K562 (cell line): ENCODE measurements around the gene TTLL8. TPM values are rescaled to one million over a fixed set of nuclear protein-coding genes. Genes with fewer than 3 reads are reported as not detected.

Experiments
- MED1 ChIP-seq: sonication (generic); formaldehyde crosslinking; IDR thresholded peaks from 2 replicates; pipeline ENCODE4 v1.8.1; 2023; ENCODE audit warnings: missing genetic modification reagents, borderline replicate concordance
- PHB ChIP-seq: fragments of 250-450 bp; sonication (Bioruptor Pico); IDR thresholded peaks from 2 replicates; pipeline ENCODE4 v1.5.0; 2021
- TCFL5 ChIP-seq: fragments of 250-450 bp; sonication (Bioruptor Pico); conservative IDR thresholded peaks from 2 replicates; pipeline ENCODE4 v1.6.1; 2021; ENCODE audit warnings: mild to moderate bottlenecking, moderate library complexity, matching md5 sums
- TOE1 ChIP-seq, 2 experiments: fragments of 450-650 bp in 1 of 2; sonication (generic) in 1 of 2; formaldehyde crosslinking in 1 of 2; IDR thresholded peaks; 2 replicates each; pipeline versions ENCODE4 v1.7.1 to v1.8.0; 2016 to 2022; ENCODE audit warnings: borderline replicate concordance in 2 of 2, mild to moderate bottlenecking in 2 of 2, antibody characterized with exemption in 1 of 2, inconsistent platforms in 1 of 2, low read depth in 1 of 2, missing genetic modification reagents in 1 of 2, moderate library complexity in 1 of 2
- ZNF133 ChIP-seq: fragments of 250-450 bp; sonication (Bioruptor Pico); IDR thresholded peaks from 2 replicates; pipeline ENCODE4 v1.4.0; 2020; ENCODE audit warnings: mild to moderate bottlenecking
- ZNF175 ChIP-seq: fragments of 200-800 bp; sonication (Bioruptor generic); IDR thresholded peaks from 2 replicates; pipeline ENCODE4 v1.6.1; 2016; ENCODE audit warnings: low read depth, mild to moderate bottlenecking, missing genetic modification characterization, missing compliant biosample characterization
- ZNF23 ChIP-seq: fragments of 250-450 bp; sonication (Bioruptor Pico); IDR thresholded peaks from 2 replicates; pipeline ENCODE4 v1.4.0; 2020; ENCODE audit warnings: mild to moderate bottlenecking
- polyA plus RNA-seq, 8 experiments: library from polyadenylated mRNA; depleted of rRNA in 4 of 8; stranded (reverse) in 5 of 8; unstranded in 3 of 8; fragments of >200 nt; fragmentation: Nextera tagmentation in 2 of 8; fragmentation: Illumina TruSeq in 1 of 8; extraction: Ambion mirVana in 2 of 8; extraction: Trizol in 1 of 8; gene quantifications; 2 replicates each; pipeline versions ENCODE4 v1.2.1 to v1.2.3, GENCODE V29; 2011 to 2014; ENCODE audit warnings: inconsistent platforms in 1 of 8, missing spikeins in 1 of 8
- total RNA-seq, 7 experiments: library from RNA; depleted of rRNA in 6 of 7; stranded (reverse); fragments of >200 nt in 6 of 7; fragmentation: Illumina TruSeq in 2 of 7; extraction: Trizol in 2 of 7; gene quantifications; 2 replicates each; pipeline versions ENCODE4 v1.2.1 to v1.2.3, GENCODE V29; 2011 to 2021; ENCODE audit warnings: low replicate concordance in 1 of 7
- TF ChIP-seq, protein P1 (sequence below): sonication (generic); formaldehyde crosslinking; IDR thresholded peaks from 2 replicates; pipeline ENCODE4 v1.8.0; 2022; ENCODE audit warnings: mild to moderate bottlenecking, missing genetic modification reagents
- TF ChIP-seq, protein P2 (sequence below), 2 experiments: fragments of 450-650 bp in 1 of 2; sonication (generic) in 1 of 2; formaldehyde crosslinking; conservative IDR thresholded peaks; 2 replicates each; pipeline versions ENCODE4 v1.4.0 to v1.8.1; 2020 to 2022; ENCODE audit warnings: mild to moderate bottlenecking in 1 of 2, missing genetic modification reagents in 1 of 2

TTLL8 gene
- total and polyA plus RNA-seq, 9 of the 15 experiments (the other 6 are each of a cell fraction or from before 2014, with no cell fraction given), result not detected

DNA sequence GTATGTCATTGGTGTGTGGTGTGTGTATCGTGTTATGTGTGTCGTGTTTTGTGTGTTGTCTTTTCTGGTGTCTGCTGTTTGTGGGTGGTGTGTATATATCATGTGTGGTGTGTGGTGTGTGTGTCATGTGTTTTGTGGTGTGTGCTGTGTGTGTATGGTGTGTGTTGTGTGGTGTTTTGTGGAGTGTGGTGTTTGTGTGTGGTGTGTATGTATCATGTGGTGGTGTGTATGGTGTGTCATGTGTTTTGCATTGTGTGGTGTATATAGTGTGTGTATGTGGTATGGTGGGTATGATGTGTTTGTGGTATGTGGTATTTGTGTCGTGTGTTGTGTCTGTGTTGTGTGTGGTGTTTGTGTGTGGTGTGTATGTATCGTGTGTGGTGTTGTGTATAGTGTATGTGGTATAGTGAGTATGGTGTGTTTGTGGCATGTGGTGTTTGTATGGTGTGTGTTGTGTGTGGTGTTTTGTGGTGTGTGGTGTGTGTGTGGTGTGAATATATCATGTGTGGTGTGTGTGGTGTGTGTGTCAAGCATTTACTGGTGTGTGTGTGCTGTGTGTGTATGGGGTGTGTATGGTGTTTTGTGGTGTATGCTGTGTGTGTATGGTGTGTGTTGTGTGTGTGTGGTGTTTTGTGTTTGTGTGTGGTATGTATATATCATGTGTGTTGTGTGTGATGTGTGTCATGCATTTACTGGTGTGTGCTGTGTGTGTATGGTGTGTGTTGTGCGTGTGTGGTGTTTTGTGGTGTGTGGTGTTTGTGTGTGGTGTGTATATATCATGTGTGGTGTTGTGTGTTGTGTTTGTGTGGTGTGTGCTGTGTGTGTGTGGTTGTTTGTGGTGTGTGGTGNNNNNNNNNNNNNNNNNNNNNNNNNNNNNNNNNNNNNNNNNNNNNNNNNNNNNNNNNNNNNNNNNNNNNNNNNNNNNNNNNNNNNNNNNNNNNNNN is 84.8 kb downstream of the TTLL8 start (continued):
- TF ChIP-seq, protein P1, sequence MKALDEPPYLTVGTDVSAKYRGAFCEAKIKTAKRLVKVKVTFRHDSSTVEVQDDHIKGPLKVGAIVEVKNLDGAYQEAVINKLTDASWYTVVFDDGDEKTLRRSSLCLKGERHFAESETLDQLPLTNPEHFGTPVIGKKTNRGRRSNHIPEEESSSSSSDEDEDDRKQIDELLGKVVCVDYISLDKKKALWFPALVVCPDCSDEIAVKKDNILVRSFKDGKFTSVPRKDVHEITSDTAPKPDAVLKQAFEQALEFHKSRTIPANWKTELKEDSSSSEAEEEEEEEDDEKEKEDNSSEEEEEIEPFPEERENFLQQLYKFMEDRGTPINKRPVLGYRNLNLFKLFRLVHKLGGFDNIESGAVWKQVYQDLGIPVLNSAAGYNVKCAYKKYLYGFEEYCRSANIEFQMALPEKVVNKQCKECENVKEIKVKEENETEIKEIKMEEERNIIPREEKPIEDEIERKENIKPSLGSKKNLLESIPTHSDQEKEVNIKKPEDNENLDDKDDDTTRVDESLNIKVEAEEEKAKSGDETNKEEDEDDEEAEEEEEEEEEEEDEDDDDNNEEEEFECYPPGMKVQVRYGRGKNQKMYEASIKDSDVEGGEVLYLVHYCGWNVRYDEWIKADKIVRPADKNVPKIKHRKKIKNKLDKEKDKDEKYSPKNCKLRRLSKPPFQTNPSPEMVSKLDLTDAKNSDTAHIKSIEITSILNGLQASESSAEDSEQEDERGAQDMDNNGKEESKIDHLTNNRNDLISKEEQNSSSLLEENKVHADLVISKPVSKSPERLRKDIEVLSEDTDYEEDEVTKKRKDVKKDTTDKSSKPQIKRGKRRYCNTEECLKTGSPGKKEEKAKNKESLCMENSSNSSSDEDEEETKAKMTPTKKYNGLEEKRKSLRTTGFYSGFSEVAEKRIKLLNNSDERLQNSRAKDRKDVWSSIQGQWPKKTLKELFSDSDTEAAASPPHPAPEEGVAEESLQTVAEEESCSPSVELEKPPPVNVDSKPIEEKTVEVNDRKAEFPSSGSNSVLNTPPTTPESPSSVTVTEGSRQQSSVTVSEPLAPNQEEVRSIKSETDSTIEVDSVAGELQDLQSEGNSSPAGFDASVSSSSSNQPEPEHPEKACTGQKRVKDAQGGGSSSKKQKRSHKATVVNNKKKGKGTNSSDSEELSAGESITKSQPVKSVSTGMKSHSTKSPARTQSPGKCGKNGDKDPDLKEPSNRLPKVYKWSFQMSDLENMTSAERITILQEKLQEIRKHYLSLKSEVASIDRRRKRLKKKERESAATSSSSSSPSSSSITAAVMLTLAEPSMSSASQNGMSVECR (CRISPR knock-in tag), result no peak
- no peak for TF ChIP-seq ZNF23 (CRISPR knock-in tag)
- no peak for TF ChIP-seq ZNF175
- TF ChIP-seq MED1 (CRISPR knock-in tag), result no peak
- TF ChIP-seq, protein P2, sequence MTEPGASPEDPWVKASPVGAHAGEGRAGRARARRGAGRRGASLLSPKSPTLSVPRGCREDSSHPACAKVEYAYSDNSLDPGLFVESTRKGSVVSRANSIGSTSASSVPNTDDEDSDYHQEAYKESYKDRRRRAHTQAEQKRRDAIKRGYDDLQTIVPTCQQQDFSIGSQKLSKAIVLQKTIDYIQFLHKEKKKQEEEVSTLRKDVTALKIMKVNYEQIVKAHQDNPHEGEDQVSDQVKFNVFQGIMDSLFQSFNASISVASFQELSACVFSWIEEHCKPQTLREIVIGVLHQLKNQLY (CRISPR knock-in tag; conservative IDR thresholded peaks at IDR 0.05), result no peak
- TF ChIP-seq TCFL5, result no peak
- TF ChIP-seq TOE1 (IDR thresholded peaks at IDR 0.05; ENCODE audit: borderline replicate concordance), result no peak
- TF ChIP-seq TOE1 (CRISPR knock-in tag; IDR thresholded peaks at IDR 0.05; ENCODE audit: borderline replicate concordance, low read depth), result peak; percentile 66; the same call in 1 of the 2 replicates
- TF ChIP-seq PHB, result no peak
- no peak for TF ChIP-seq ZNF133
